Measurements from ENCODE around the gene ETV6.

Gene ETV6

DNA sequence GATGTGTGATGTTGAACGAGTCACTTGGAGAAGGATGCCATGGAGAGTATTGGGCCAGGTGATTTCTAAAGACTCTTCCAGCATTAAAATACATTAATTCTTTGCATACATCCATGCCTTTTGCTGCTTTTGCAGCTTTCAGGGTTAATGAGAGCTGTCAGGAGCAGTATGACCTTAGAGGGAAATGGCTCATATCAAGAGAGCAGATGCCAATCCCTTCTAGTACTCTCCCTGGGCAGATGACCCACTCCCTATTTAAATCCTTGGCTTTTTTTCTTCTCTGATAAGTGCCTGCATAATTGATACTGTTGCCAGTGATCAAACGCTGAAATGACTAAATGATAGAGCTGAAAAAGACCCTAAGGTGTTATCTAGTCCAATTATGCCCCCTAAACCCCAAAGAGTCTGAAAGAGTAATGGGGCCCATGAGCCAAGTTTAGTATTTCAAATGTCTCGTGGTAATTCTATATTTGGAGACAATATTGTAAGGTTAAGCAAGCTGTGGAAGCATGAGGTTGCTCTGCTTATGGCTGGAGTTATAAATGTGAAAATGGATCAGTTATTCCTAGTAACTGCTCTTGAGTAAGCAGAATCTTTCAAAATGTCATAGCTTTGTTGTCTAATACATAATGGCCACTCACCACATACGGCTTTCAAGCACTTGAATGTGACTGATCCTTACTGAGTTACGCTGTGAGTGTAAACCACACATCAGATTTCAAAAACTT is 137.3 kb downstream of the ETV6 start:
- DNase-seq: no peak

- DNase-seq: no peak
These were observed 138.0 kb downstream of the ETV6 start for GRCh38 chr12:11787437-11787836.

GRCh38 chr12:11787933-11788849 is 138.7 kb downstream of the ETV6 start:
- DNase-seq: no peak

GRCh38 chr12:11793921-11794710 is 144.6 kb downstream of the ETV6 start:
- DNase-seq: no peak

- no peak for DNase-seq
These were observed 145.3 kb downstream of the ETV6 start for GRCh38 chr12:11794751-11795150.

GRCh38 chr12:11795192-11795912 is 145.9 kb downstream of the ETV6 start:
- no peak for DNase-seq

DNA sequence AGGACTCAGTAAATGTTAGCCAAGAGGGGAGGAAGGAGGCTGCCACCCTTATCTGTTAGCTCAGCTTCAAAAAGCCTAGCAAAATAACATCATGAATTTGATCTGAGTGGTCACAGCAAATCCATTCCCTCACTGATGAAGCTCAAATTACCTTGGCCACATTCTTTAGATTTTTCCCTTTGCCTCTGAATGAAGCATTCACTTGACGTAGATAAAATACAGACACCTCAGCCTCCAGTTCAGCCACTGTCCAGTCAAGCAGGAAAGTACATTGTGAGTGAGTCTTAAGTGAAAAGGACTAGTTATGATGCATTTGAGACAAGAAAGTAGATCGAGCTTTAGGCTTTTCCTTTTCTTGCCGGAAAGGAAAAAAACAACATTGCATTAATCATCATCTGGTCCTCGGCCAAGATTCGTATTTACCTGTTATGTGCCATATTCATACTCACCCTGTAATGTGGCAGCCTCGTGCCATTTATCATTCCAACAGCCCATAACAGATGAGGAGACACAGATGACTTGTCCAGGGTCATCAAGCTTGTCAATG is 146.5 kb downstream of the ETV6 start:
- DNase-seq: no peak

DNA sequence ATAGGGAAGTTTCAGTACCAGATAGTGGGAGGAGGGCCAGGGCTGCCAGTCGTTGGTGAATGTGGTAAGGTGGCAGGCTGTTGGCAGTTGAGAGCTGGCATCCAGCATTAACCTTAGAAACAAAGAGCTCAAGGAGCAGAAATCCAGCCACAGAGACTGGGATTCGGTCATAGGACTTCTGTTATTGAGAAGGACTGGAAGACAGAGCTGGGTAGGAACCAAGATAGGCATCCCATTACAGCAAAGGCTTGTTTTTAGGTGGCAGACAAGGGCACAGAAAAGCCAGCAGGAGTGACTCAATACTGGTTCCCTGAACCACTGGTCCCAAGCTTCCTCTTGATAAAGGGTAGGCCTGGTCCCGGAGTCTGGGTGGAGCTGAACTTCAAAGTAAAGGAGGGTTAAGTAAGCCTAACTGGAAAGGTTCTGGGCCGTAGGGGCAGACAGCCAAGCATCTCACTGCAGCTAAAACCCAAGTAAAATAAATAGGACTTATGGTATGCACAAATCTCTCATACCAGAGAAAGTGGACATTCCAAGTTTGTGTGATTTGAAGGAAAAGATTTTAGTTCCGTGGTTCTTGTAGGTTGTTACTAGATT is 147.9 kb downstream of the ETV6 start:
- DNase-seq: no peak

DNA sequence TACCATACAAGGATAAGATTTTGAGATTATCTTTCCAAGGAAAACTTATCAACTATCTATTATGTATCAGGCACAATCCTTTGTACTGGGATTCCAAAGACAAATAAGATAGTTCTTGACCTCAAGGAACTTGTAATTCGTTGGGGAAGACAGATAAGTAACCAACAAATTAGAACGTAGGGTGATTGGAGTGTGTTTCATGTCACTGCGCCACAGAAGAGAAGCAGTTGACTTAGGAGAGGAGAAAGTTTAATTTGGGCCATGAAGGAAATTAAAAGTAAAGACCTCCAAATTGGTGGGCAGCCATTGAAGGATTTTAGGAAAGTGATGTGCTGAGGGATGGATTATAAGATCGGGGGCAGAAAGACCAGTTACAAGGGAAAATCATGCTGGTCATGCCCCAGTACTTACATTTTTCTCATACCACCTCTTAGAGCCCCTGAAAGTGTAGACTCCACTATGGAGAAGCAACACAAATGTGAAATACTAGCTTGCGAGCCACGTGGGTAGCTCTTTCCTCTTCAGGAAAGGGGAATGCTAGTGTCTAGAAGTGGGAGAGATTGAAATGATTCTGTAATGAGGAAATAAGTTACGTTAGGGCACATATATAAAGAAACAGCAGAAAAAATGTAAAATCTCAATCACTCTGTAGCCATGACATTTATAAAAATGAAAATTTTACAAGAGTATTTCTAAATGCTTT is 148.7 kb downstream of the ETV6 start:
- DNase-seq: no peak

GRCh38 chr12:11798856-11799501 is 149.5 kb downstream of the ETV6 start:
- DNase-seq: no peak

DNA sequence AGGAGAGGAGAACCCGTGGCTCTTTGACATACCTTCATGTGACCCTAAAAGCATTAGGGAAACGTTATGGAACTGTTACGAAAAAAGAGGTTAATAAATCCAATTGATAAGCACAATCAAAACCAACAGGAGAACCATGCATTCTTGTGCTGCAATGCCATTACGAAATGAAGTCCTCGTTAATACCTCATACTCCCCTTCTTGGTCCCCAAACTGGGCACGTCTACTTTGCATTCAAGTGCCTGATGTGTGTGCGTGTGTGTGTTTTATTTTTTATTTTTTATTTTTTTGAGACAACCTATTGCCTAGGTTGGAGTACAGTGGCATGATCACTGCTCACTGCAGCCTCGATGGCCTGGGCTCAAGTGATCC is 150.0 kb downstream of the ETV6 start:
- no peak for DNase-seq

- no peak for DNase-seq
These were observed 152.2 kb downstream of the ETV6 start for GRCh38 chr12:11801643-11802042.

- DNase-seq: no peak
These were observed 154.7 kb downstream of the ETV6 start for GRCh38 chr12:11804130-11804529.

- DNase-seq: no peak
These were observed 155.6 kb downstream of the ETV6 start for GRCh38 chr12:11805043-11805442.

GRCh38 chr12:11805680-11806079 is 156.2 kb downstream of the ETV6 start:
- DNase-seq: peak; percentile 21

- peak; percentile 76 for DNase-seq
These were observed 158.0 kb downstream of the ETV6 start for GRCh38 chr12:11807458-11807857.

DNA sequence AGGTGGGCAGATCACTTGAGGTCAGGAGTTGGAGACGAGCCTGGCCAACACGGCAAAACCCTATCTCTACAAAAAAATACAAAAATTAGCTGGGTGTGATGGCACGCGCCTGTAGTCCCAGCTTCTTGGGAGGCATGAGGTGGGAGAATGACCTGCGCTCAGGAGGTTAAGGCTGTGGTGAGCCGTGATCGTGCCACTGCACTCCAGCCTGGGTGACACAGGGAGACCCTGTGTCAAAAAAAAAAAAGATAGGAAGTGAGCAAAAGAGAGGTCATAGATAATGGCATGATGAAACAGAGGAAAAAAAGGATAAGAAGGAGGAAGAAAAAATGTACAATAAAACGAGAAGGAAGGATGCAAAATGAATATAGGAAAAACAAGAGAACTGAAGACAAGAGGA is 159.5 kb downstream of the ETV6 start:
- DNase-seq: no peak

GRCh38 chr12:11810206-11810545 is 160.7 kb downstream of the ETV6 start:
- no peak for DNase-seq

- DNase-seq: no peak
These were observed 161.5 kb downstream of the ETV6 start for GRCh38 chr12:11811008-11811407.

- DNase-seq: no peak
These were observed 162.7 kb downstream of the ETV6 start for GRCh38 chr12:11812241-11812585.

Measured in NCI-H748 treated with DMSO at 0.1 percent for 48 hours (cell line).